HG03039 (cell line): ENCODE results near the gene SEZ6.

Experiments used
- ATAC-seq: cut with Tn5 transposase; IDR thresholded peaks from one replicate; pipeline ENCODE4 v1.9.1; 2021; ENCODE audit warnings: mild to moderate bottlenecking, moderate library complexity; ENCODE audit not compliant: unreplicated experiment

The SEZ6 gene

DNA sequence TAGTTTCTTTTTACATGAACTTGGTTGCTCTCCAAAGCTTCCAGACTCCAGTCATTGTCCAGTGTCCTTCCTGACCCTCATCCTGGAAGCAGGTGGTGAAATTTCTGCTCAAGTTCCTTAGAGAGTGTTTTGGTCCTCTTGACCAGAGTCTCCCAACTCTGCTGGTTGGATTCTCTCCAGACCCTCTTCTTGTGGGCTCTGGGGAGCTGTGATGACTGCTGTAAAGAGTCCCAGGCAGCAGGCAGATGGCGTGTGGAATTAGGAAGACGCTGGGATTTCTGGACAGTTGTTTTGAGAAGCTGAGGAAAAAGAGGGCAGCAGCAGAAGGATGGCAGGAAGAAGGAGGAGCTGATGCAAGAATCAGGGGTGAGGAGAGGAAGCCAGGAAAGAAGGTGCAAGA lies 1.6 kb upstream of the SEZ6 start:
- ATAC-seq, result no peak

DNA sequence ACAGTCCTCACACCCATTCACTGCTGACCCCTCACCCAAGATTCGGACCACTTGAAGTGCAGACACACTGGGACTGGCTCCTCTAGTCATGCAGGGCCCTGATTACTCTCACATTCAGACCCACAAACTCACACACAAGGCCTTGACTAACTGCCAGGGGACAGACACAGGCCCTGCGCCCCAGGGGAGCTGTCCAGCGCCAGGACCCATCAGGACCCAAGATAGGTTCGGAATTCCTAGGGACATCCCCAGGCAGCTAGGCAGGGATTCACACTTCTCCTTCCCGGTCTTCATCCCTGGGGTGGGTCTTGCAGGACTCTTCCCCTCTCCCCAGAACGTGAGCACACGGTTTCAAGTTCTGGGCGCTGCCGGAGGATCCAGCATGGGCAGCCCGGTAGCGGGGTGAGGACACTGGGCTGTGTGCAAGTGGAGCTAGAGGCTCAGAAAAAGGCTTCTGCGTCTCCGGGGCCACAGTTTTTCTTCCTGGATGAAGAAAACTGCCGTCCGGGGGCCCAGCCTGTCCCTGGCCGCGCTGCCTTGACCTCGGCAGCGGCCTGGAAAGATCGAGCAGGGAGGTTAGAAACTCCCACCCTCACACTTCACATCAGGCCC lies 1.6 kb downstream of the SEZ6 start:
- ATAC-seq, result no peak

DNA sequence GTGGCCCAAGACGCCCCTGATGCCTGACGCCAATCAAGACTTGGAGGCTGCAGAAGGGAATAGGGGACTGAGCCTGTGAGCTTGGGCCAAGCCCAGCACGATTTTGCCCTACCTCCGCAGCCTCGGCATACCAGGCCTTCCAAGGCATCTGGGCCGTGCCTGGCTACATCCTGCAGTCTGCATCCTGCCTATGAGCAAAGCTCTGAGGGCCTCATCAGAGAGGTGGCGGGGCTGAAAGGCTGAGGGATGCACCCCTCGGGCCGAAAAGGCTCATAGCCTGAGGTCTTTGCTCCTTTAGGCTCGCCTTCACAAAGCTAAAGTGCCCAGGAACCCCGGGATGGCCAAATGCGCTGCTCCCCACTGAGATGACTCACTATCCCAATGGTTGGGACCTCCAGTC lies 2.5 kb downstream of the SEZ6 start:
- ATAC-seq, result no peak

DNA sequence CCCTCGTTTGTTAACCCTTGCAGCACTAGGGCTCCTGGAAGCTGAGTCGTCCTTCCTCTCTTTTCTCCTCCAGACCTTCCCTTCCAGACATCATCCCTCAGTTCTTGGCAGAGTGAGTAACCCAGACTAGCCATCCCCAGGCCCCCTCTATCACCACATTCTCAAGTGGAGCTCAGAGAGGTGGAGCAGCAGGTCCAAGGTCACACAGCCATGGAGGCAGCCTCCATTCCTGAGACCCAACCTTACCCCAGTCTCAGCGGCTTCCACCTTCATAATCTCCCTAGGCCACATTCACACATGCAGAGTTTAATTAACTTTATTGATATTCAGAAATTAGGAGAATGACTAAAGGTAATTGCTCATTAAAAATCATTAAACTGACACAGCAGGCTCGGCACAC lies 3.0 kb downstream of the SEZ6 start:
- ATAC-seq, result no peak

DNA sequence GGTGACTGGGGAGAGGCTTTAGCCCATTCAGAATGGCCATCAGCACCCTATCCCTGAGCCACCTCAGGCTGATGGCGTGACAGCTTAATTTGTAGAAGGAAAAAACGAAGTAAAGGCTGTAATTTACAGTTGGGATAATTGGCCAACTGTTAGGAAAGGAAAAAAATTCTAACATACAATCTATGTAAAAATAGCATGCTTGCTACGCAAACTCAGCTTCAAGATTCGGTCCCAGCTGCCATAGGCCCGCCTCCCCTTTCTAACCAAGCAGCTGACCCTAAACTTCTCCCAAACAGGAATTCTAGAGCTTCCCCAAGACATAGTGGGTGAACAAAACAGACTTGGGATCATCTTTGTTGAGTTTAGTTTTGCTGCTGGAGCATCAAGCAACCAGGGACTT lies 4.9 kb downstream of the SEZ6 start:
- no peak for ATAC-seq

DNA sequence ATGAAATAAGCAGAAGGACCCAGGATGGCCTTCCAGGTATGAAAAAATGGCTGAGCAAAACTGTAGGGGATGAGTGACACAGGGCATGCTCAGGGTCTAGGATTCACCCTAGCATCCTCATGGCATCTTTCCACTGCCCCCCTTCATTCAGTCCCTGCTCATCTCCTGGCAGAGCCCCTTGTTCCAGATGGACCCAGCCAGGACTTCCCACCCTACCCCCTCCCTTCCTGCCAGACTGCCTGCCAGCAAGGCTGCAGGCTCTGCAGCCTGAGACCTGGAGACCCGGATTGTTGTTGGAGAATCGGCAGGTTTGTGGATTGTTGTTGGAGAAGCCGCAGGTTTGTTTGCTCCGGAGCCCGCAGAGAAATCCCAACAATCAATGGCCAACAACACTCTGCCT lies 6.6 kb downstream of the SEZ6 start:
- ATAC-seq, result no peak

DNA sequence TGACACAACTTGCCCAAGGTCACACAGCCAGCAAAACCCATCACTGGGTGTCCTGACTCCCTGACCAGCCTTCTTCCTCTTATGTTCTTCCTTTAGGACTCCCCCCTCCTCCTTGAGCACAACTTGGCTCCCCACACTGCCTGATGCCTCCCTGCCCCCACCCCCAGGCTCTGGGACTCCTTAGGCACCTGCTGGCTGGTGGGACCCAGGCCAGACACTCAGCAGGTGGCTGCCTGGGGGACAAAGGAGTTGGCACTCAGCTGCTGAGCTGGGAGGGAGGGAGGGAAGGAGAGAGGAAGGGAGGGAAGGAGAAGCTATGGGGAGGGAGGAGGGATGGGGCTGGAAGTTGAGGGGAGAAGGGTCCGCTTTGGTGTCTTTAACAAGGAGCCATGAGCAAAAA lies 8.0 kb downstream of the SEZ6 start:
- ATAC-seq, result no peak

DNA sequence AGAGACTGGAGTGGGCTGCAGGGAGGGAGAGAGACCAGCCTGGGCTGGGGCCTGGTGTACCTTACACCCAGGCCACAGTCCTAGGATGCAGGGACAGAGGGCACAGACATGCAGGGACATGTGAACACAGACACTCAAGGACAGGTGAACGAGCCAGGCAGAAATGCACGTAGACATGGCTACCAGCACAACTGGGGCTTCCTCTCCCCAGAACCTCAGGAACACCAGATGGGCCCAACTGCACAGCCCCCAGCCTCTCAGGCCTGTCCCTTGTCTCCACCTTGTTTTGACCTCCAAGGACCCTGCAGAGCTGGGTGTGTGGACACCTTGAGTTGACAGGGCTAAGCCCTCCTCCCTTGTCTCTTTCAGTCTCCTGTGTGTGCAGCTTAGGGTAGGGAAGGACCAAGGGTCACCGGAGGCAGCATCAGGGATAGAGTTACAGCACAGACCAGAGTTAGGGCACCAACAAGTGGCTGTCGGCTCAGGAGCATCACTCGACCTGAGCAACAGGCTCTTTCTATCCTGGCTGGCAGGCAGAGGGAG lies 9.2 kb downstream of the SEZ6 start:
- ATAC-seq, result no peak

DNA sequence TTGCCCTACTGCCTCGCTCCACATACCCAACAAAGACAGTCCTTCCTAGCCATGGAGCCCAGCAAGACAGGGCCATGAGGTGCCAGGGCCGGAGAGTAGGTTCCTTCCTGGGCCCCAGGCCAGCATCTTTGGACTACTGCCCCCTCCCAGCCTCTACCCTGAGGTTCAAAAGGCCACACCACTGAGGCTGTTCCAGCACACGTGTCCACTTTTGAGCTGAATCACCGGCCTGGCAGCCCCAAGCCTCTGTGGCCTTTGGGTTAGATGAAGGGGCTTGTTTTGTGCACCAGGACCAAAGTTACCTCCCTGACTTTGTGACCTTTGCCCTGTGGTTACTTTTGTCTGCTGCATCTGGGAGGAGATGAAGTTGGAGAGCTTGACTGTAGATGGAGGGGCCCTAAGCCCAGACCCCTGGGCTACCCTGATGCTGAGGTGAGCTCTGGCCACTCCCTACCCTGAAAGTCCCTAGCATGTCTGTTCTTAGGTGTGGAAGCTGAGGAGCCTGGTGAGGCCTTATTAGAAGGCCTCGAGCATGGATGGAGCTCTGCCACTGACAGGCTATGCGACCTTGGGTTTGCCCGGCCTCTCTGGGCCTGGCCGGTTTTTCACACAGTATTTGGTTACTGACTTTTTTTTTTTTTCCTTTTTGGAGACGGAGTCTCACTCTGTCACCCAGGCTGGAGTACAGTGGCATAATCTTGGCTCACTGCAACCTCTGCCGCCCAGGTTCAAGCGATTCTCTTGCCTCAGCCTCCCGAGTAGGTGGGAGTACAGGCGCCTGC lies 12.0 kb downstream of the SEZ6 start:
- no peak for ATAC-seq

DNA sequence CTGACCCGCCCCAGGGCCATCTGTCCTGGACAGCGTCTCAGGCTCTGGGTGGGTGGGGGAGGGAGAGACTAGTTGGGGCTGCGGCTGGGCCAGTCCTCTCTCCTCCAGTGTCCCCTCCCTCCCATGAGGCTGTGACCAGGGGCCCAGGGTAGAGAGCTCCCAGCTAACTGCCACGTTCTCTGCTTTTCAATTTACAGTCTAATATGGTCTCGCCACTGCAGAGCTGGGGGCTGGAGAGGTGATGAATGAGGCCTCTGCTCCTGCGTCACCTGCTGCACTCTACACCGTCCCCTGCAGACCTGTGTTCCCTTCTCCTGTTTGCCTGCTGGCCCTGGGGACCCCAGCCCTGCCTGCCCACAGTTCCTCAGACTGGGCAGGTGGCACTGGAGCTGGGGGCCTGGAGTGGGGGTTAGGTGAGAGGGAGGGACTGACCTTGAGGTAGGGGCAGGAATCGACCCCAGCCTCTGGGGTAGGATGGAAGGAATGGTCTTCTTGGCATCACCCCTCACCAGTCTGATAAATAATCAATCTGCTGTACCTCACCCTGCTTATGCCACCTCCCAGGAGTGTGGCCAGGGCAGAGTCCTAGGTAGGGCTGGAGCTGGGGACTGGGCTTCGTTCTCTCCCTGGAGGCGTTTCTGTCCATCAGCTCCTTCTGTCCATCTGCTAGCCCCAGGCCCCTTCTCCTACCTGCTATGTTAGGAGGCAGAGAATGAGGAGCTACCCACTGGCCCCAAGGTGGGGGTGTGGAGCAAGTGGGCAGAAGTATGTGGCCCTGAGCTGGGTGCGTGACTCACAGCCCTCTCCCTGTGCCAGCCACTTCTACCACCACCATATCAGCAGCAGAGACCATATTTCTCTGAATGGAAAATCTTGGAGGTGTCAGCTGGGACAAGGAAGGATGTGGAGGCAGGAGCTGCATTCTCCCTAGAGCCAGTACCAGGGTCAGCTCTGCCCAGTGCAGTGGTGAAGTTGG lies 12.9 kb downstream of the SEZ6 start:
- no peak for ATAC-seq

DNA sequence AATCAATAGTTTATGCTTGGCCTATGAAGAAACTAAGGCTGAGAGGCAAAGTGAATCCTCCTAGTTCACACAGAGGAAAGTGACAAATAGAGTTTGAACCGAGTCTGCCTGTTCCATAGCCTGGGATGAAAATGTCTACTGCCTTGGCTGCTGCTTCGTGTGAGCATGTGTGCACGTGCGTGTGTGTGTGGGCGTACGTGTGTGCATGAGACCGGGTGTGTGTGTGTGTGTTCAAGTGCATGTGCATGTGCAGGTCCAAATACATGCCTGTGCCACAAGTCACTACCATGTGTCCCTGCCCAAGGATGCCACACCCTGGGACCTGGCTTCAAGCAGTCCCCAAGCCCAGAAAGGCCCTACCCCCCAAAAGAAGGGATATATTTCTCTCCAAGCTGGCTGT lies 13.6 kb downstream of the SEZ6 start:
- ATAC-seq, result no peak

DNA sequence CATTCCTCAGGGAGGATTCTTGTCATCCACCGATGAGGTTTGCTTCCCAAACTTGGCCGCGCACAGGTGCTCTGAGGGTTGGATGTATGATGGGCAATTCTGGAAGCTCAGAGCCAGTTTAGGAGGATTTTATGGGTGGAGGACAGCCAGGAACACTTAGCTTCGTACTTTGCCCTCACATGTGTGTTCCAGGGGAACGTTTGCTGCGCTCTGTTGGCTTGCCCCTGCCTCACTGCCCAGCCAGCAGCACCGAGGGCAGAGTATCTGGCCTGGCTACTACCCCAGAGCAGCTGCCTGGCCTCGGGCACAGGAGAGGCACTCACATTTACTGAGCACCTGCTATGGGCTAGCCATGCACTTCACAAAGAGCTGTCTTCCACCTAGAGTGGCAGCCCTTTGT lies 14.1 kb downstream of the SEZ6 start:
- ATAC-seq, result no peak

DNA sequence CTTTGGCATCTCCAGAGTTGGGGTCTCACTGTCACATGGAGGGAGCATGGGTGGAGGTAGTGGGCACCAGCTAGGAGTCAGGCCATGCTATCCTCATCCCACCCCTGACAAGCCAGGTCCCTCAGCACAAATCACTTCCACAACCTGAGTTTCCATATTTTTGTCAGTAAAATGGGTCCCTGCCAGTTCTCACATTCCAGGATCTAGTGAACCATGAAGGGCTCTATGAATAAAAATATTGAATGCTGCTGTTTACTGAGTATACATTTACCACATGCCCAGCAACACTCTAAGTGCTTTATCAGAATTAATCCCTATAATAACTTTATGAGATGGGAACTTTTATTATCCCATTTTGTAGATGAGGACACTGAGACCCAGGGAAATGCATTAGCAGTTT lies 16.8 kb downstream of the SEZ6 start:
- ATAC-seq, result no peak

DNA sequence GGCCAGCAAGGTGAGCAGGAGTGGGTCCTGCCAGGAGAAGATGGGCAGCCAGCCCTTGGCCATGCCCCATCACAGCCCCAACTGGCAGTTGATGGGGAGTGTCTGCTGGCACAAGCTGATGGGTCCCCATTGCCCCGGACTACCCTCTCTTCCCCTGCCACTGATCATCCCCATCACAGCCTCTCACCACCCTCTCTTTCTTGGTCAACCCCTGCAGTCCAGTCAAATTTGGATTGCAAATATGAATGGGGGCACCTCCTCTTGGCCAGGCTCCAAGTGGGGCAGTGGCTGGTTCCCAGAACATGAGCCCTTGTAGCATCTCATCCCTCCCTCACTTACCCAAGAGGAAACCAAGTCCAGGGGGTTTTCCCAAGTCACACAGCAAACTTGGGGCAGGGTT lies 17.4 kb downstream of the SEZ6 start:
- ATAC-seq, result no peak

DNA sequence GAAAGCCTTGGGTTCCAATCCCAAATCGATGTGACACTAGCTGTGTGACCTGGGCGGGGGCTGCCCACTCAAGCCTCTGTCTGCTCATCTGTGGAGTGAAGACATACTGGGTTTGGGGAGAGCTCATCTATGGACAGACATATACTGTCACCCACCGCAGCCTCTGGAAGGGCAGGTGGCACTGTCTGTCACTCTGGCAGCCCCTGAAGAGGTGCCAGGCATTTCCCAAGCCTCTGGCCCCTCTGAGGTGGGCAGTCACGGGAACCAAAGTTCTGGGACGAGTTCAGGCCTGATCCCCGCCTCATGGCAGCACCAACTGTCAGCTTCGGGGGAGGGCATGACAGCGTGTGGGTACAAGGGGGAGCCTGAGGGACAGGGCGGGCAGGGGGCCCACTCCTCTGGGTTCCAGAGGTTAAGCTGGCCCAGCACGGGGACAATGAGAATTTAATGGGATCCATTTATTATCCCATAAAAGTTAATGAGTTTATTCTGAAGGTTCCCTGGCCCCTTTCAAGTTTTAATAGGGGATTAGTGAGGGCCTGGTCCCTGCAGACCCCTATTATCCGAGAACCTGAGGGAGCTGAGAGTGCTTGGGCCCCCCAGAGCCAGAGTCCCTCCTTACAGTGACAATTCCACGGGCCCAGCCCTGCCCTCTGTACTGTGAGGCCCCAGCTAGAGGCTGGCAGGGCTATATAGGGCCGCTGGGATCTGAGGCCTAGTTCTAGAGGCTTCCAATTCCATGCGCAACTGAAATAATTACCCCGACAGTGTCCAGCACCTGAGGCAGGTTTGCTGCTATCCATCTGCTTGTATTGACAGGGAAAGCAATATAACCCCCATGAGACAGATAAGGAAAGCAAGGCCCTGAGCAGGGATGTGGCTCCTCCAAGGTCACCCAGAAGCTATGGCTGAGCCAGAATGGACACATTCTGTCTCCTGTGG lies 18.8 kb downstream of the SEZ6 start:
- no peak for ATAC-seq

DNA sequence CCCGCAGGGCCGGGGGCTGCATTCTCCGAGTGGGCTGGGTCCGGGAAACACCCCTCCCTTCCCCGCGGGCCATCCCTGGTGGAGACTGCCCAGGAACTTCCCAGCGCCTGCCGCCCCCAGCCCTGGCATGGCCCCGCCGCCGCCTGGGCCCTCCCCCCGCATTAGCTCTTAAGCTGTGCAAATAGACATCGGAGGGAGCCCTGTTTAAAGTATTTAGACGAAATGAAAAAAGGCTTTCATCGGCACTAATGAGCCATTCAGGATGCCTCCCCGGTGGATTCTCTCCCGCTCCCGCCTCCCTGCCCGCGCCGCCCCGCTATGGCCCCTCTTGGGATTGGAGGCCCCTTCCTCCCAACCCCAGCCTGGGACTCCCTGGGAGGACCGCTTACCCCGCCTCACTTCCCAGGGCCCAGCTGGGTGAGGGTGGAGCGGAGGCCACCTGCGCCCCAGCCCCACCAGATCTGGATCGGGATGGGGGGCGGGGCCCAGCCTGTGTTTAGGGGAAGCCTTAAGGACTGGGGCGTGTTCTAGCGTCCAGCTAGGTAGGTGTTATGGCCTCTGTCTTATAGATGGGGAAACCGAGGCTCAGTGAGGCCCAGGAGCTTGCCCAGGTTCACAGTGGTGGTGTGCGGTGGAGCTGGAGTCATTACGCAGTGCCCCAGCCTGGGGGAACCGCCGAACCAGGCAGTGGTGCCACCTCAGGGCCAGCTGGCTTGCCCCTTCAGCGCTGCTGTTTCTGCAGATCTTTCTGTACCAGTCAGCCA lies 19.7 kb downstream of the SEZ6 start:
- ATAC-seq, result no peak

DNA sequence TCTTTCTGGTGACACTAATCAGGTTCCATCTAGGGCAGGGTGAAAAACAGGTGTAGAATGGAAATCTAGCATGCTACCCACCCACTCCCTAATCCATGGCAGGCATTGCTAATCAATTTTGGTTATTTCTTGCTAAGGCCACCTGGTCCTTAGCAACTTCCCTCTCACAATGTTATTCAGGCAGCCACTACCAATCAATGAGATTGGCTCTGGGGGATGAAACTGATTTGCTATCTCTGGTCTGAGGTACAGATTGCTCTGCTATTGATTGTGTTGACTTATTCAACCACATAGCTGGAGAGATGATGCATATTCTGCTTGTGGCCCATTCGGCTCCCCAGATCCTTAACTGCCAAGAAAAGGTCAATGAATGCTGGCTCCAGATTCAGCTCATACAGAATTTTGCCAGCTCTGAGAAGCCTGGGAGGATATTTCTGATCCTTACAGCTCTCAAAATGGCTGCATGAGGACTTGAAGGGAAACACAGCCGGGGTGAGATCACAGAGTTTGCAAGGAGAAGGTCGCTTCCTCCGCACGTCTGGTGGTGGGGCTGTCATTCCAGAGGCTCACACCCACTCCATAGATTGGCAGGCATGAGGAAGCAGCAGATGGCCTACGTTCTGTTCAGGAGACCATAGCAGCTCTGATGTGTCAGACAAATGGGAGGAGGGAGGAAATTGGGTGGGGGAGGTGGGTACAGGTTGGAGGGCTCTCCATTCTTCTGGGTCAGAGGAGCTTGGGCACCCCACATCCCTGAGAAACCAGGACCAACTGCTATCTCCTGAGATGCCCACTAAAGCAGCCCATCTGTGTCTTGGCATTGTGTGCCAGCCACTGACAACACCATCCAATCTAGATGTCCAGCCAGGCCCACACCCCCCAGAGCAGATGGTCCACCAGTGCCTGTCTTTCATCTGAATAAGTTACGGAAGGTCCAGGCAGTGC lies 22.3 kb downstream of the SEZ6 start:
- no peak for ATAC-seq

DNA sequence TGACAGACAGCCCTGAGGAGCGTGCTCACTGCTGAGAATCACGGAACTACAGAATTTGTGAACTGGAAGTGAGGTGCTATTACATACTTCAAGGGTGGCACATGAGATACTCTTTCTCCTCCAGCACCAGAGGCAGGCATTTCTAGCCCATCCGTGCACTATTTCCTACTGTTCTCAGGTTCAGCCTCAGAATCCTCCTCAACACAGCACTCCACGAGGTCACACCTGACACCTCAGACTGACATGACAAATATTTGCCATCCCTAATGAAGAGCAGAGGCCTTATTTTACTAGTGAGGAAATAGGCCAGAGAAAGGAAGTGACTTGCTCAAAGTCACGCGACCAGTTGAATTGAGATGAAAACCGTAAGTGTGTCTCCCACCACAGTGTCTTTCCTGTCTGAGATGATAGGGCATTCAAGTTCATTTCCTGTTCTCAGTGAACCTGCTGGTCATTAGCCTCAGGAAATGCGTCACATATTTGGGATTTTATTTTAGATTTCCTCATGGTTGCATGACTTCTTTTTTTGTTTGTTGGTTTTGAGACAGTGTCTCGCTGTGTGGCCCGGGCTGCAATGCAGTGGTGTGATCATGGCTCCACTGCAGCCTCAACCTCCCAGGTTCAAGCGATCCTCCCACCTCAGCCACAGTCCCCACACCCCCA lies 23.6 kb downstream of the SEZ6 start:
- ATAC-seq, result no peak
